Gastroesophageal sphincter (tissue), 4 donors: ENCODE measurements around the gene KCNJ12. TPM values are rescaled to one million over a fixed set of nuclear protein-coding genes. Genes with fewer than 3 reads are reported as not detected.
A peak's percentile ranks its signal among the peaks of the same experiment; 100 is the strongest.

Source experiments
- ATAC-seq: fragments of 150-250 bp; one replicate; pipeline ENCODE4 v1.9.1; 2016; ENCODE audit warnings: mild to moderate bottlenecking, moderate library complexity
- H3K27ac ChIP-seq, 4 donors: fragments of 200-600 bp; sonication (generic) in 3 of 4; 1 replicate in 3 of 4; 2 replicates in 1 of 4; pipeline ENCODE4 v1.5.1; 2016 to 2019
- H3K27me3 ChIP-seq: fragments of 200-600 bp; sonication (generic); one replicate; pipeline ENCODE4 v1.5.1; 2019
- H3K36me3 ChIP-seq, 2 donors: fragments of 200-600 bp; sonication (generic); one replicate each; pipeline ENCODE4 v1.5.1; 2019; ENCODE audit warnings: control low read depth in 1 of 2
- H3K4me1 ChIP-seq, 3 donors: fragments of 200-600 bp; sonication (generic); 1 replicate in 2 of 3; 2 replicates in 1 of 3; pipeline ENCODE4 v1.5.1; 2016 to 2019; ENCODE audit warnings: control low read depth in 2 of 3
- H3K4me3 ChIP-seq, 2 donors: fragments of 200-600 bp; sonication (generic); one replicate each; pipeline ENCODE4 v1.5.1; 2019; ENCODE audit warnings: mild to moderate bottlenecking in 1 of 2, moderate library complexity in 1 of 2
- H3K9me3 ChIP-seq, 3 donors: fragments of 200-600 bp; sonication (generic); one replicate each; pipeline ENCODE4 v1.5.1; 2017 to 2019; ENCODE audit warnings: control low read depth in 2 of 3
- EP300 ChIP-seq: sonication (generic); formaldehyde crosslinking; IDR thresholded peaks from one replicate; pipeline ENCODE4 v1.6.1; 2017; ENCODE audit warnings: antibody characterized with exemption, mild to moderate bottlenecking
- POLR2A ChIP-seq, 2 donors: fragments of 450-650 bp; IDR thresholded peaks; one replicate each; pipeline ENCODE4 v1.6.1; 2017; ENCODE audit warnings: antibody characterized with exemption in 2 of 2, mild to moderate bottlenecking in 2 of 2, moderate library complexity in 1 of 2
- POLR2AphosphoS5 ChIP-seq: sonication (generic); formaldehyde crosslinking; IDR thresholded peaks from one replicate; pipeline ENCODE4 v1.6.1; 2017; ENCODE audit warnings: antibody characterized with exemption
- WGBS, 2 donors: methylation state at CpG; one replicate each; pipeline ENCODE4 v1.1.5; 2018; ENCODE audit warnings: low coverage in 1 of 2; 5-methylcytosine and 5-hydroxymethylcytosine counted together
- total RNA-seq, 4 donors: library from RNA; depleted of rRNA; stranded (reverse); fragments of >200 nt; gene quantifications; one replicate each; pipeline ENCODE4 v1.1.0, GENCODE V29; 2016
- TF ChIP-seq, protein P1 (sequence below), 4 experiments: fragments of 200-600 bp in 2 of 4; fragments of 450-650 bp in 2 of 4; sonication (generic) in 1 of 4; IDR thresholded peaks; one replicate each; pipeline ENCODE4 v1.5.1; 2017 to 2019; ENCODE audit warnings: antibody characterized with exemption in 4 of 4, mild to moderate bottlenecking in 2 of 4, moderate library complexity in 2 of 4

KCNJ12 gene
- total RNA-seq, 4 donors from 2014 or later: 0.78 to 3.1 (median 1.9) TPM

DNA sequence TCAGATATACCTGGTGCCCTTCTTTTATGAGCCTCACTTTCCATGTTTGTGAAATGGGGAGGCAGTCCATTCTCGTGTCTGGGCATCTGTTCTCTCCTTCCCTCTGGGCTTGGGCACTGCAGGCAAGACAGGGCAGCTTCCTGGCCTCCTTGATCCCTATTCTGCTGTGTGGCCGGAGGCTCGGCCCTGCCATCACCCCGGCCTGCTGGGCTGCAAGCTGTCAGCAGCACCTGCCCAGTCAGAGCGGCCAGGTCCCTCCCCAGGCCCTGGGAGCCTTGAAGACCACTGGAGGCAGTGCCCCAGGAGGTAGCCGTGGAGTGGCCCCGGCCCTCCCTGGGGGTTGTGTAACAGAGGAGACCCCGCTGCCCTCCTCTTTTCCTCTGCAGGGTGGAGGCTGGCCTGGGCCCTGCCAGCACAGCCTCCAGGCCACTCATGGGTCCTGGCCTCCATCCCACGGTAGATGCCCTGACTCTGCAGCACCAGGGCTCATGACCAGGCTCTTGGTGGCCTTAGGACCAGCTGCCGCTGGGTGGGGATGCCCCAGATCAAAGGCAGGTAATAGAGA lies 9.2 kb downstream of the KCNJ12 start:
- H3K4me3 ChIP-seq: no peak overlapping the region
- H3K4me1 ChIP-seq: no peaks in the 10 kb centered on the region
- no peaks in the 10 kb centered on the region for H3K36me3 ChIP-seq
- 40% methylated on average over 1 of the region's 10 CpGs; no CpG with 5 or more reads in 1 of the 2 donors for WGBS, 2 donors
- no peak for ATAC-seq
- H3K27me3 ChIP-seq: peaks cover 13% of the 10 kb centered on the region
- no peak overlapping the region for H3K27ac ChIP-seq
- TF ChIP-seq, protein P1, sequence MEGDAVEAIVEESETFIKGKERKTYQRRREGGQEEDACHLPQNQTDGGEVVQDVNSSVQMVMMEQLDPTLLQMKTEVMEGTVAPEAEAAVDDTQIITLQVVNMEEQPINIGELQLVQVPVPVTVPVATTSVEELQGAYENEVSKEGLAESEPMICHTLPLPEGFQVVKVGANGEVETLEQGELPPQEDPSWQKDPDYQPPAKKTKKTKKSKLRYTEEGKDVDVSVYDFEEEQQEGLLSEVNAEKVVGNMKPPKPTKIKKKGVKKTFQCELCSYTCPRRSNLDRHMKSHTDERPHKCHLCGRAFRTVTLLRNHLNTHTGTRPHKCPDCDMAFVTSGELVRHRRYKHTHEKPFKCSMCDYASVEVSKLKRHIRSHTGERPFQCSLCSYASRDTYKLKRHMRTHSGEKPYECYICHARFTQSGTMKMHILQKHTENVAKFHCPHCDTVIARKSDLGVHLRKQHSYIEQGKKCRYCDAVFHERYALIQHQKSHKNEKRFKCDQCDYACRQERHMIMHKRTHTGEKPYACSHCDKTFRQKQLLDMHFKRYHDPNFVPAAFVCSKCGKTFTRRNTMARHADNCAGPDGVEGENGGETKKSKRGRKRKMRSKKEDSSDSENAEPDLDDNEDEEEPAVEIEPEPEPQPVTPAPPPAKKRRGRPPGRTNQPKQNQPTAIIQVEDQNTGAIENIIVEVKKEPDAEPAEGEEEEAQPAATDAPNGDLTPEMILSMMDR (IDR thresholded peaks at IDR 0.05): no peak
- TF ChIP-seq EP300 (no peak), POLR2A (IDR thresholded peaks at IDR 0.05) (no peak), POLR2AphosphoS5 (no peak)
- no peaks in the 10 kb centered on the region for H3K9me3 ChIP-seq

DNA sequence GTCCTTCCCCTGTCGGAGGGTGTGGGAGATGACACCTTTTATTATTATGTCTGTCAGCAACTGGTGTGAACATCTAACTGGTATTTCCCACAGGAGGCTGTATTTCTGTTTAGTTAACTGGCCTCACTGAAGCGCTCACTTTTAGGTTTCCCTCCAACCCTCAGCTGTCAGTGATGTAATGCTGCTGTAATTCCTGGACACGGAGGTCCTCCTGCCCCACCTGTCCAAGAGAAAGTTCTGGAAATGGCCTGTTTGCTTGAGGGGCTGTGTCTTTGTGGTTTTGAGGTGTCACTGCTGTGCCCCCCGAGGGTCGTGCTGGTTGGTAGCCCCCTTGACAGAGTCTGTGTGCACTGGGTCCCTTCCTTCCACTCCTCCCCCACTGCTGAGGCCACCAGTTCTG lies 11.5 kb downstream of the KCNJ12 start:
- Histone ChIP-seq H3K9me3 (no peaks in the 10 kb centered on the region), H3K27ac (peak overlapping the region in 2 of 4 donors; percentile 7 to 8), H3K27me3 (no peaks in the 10 kb centered on the region), H3K4me3 (no peak overlapping the region), H3K4me1 (no peaks in the 10 kb centered on the region), H3K36me3 (no peaks in the 10 kb centered on the region)
- WGBS, 2 donors: 62 to 70% methylated on average over 4 to 5 of the region's 5 CpGs
- no peak for ATAC-seq
- no peak for TF ChIP-seq POLR2A (IDR thresholded peaks at IDR 0.05)

DNA sequence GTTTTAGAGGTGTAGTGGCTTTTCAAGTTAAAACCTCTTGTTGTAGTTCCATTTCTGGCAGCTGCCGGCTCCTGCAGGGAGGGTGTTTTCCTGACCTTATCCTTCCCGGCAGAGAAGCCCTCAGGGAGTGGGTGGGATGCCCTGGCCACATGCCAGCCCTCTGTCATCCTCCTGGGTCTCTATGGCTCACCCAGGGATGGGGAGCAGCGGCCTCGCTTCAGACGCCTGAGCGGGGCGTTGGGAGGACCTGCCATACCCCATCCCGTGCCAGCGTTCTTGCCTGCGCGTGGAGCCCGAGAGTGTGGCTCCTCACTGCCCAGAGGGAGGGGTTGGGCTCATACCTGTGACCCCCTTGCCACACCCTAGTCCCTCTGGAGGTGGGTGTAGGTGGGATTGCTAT lies 11.9 kb downstream of the KCNJ12 start:
- Histone ChIP-seq H3K36me3 (no peaks in the 10 kb centered on the region), H3K27me3 (no peaks in the 10 kb centered on the region), H3K27ac (peak overlapping the region in 2 of 4 donors; percentile 7 to 8), H3K4me3 (no peak overlapping the region), H3K4me1 (no peaks in the 10 kb centered on the region), H3K9me3 (no peaks in the 10 kb centered on the region)
- peak; percentile 34 for ATAC-seq
- TF ChIP-seq POLR2AphosphoS5 (no peak), POLR2A (IDR thresholded peaks at IDR 0.05) (no peak), EP300 (no peak)
- TF ChIP-seq, protein P1 (IDR thresholded peaks at IDR 0.05): no peak
- WGBS, 2 donors: no CpG with 5 or more reads among the region's 12 CpGs

DNA sequence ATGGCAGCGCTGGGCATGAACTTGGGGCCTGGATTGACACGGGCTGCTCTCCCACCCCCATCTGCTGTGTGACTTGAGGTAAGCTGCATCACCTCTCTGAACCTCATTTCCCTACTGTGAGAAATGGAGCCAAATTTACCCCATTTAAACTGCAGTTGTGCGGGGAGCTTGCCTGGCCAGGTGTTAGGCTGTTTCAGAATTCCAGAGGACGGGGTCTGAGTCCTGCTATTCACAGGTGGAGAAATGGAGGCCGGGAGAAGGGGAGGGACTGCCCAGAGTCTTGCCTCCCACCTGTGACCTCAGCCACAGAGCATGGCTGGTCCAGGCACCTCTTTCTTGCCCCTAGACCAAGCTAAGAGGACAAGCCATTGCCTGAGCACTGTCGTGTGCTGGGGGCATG lies 12.8 kb downstream of the KCNJ12 start:
- TF ChIP-seq POLR2AphosphoS5: no peak
- TF ChIP-seq, protein P1 (IDR thresholded peaks at IDR 0.05): no peak
- TF ChIP-seq EP300: no peak
- no peak for TF ChIP-seq POLR2A (IDR thresholded peaks at IDR 0.05)
- H3K27me3 ChIP-seq: no peaks in the 10 kb centered on the region
- H3K36me3 ChIP-seq: no peaks in the 10 kb centered on the region
- 82 to 100% methylated on average over 1 to 2 of the region's 6 CpGs for WGBS, 2 donors
- ATAC-seq: no peak
- H3K4me3 ChIP-seq: no peak overlapping the region
- H3K9me3 ChIP-seq: no peaks in the 10 kb centered on the region
- H3K27ac ChIP-seq: no peak overlapping the region
- no peaks in the 10 kb centered on the region for H3K4me1 ChIP-seq

DNA sequence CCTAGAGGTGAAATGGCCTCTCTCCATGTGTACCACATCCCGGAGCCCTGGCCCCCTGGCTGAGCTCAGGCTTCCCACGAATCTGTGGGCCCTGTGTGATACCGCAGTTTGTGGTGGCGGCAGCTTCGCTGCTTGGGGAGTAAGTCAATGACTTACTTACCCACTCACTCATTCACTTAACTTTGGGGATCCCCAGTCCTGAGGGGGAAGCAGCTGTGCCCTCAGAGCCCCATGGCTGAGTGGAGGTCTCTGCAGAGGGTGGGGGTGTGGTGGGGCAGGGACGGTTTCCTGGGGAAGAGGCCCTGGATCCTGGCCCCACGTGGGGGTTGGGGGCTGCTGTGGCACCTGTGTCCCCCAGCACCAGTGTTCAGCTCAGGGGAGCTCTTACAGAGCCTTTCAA lies 13.2 kb downstream of the KCNJ12 start:
- H3K4me1 ChIP-seq: no peaks in the 10 kb centered on the region
- H3K36me3 ChIP-seq: no peaks in the 10 kb centered on the region
- no peak overlapping the region for H3K27ac ChIP-seq
- no peak for TF ChIP-seq POLR2A (IDR thresholded peaks at IDR 0.05)
- TF ChIP-seq POLR2AphosphoS5: no peak
- TF ChIP-seq EP300: no peak
- TF ChIP-seq, protein P1 (IDR thresholded peaks at IDR 0.05): no peak
- no peaks in the 10 kb centered on the region for H3K27me3 ChIP-seq
- 100% methylated on average over 2 of the region's 7 CpGs; no CpG with 5 or more reads in 1 of the 2 donors for WGBS, 2 donors
- ATAC-seq: no peak
- H3K4me3 ChIP-seq: no peak overlapping the region
- H3K9me3 ChIP-seq: no peaks in the 10 kb centered on the region
